ENCODE results near the gene NRXN3.

DNA sequence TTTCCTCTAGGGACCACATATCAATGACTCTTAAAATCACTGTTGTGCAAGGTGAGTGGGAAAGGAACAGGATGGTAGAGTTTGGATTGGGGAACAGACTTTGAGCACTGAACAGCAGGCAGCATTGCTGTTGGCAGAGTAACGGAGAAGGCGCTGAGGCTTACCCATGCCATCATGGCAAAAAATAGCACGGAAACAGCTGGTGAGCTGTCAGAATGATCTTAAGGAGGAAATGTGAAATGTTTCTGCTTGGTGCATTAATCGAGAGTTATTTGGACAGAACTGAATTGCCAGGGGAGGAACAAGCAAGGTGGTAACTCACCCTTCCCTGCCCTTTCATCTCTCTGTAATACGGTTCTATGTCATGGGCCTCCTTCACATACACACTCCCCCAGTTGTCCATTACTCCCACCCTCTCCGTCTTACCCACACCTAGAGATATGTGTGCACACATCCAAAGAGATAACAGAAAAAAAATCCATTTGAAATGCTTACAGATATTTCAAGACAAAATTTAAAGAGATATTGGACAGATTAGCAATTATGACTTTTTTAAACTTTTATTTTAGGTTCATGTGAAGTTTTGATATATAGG is 1468.6 kb downstream of the NRXN3 start:
- TF ChIP-seq POLR2A (IDR thresholded peaks at IDR 0.05; ENCODE audit: low read depth, low read length) (no peak), SMC3 (IDR thresholded peaks at IDR 0.05; ENCODE audit: low read depth, low read length) (no peak), BHLHE40 (IDR thresholded peaks at IDR 0.05; ENCODE audit: low read depth, low read length) (no peak)
- TF ChIP-seq, protein P1, sequence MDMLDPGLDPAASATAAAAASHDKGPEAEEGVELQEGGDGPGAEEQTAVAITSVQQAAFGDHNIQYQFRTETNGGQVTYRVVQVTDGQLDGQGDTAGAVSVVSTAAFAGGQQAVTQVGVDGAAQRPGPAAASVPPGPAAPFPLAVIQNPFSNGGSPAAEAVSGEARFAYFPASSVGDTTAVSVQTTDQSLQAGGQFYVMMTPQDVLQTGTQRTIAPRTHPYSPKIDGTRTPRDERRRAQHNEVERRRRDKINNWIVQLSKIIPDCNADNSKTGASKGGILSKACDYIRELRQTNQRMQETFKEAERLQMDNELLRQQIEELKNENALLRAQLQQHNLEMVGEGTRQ (IDR thresholded peaks at IDR 0.05; ENCODE audit: low read depth, low read length) = no peak
- TF ChIP-seq, protein P2, sequence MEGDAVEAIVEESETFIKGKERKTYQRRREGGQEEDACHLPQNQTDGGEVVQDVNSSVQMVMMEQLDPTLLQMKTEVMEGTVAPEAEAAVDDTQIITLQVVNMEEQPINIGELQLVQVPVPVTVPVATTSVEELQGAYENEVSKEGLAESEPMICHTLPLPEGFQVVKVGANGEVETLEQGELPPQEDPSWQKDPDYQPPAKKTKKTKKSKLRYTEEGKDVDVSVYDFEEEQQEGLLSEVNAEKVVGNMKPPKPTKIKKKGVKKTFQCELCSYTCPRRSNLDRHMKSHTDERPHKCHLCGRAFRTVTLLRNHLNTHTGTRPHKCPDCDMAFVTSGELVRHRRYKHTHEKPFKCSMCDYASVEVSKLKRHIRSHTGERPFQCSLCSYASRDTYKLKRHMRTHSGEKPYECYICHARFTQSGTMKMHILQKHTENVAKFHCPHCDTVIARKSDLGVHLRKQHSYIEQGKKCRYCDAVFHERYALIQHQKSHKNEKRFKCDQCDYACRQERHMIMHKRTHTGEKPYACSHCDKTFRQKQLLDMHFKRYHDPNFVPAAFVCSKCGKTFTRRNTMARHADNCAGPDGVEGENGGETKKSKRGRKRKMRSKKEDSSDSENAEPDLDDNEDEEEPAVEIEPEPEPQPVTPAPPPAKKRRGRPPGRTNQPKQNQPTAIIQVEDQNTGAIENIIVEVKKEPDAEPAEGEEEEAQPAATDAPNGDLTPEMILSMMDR (conservative IDR thresholded peaks at IDR 0.05; ENCODE audit: low read depth, low read length) = no peak

All from IMR-90 (cell line).